CD4-positive, alpha-beta T cell treated with Interleukin-17A for 4 hours (primary cell): ENCODE measurements around the gene NFXL1.
"Not testable (repeated sequence)": the region's sequence is repeated elsewhere in the genome, so short reads cannot be mapped to it uniquely, and the experiment has no call there.

Experiments used
- DNase-seq: peaks from one replicate; pipeline ENCODE4 v3.0.0-alpha.2; 2020; ENCODE audit warnings: mixed read lengths

Gene NFXL1

GRCh38 chr4:47914220-47914925, at the start of gene NFXL1:
NFXL1 (minus strand) TSS chr4:47914583; CDS start chr4:47914203, 380 bp downstream.
- peak; percentile 97 for DNase-seq

GRCh38 chr4:47954677-47955076, 40.3 kb upstream of the NFXL1 start:
- DNase-seq: no peak

- DNase-seq: no peak
Observed at GRCh38 chr4:47954245-47954644, 39.9 kb upstream of the NFXL1 start.

- DNase-seq: no peak
Observed at GRCh38 chr4:47945930-47946726, 31.7 kb upstream of the NFXL1 start.

GRCh38 chr4:47942081-47942819, 27.9 kb upstream of the NFXL1 start:
- DNase-seq: no peak

GRCh38 chr4:47939456-47939855, 25.1 kb upstream of the NFXL1 start:
- no peak for DNase-seq

GRCh38 chr4:47936336-47936735, 22.0 kb upstream of the NFXL1 start:
- no peak for DNase-seq

- no peak for DNase-seq
Observed at GRCh38 chr4:47933840-47934239, 19.5 kb upstream of the NFXL1 start.

GRCh38 chr4:47930971-47931804, 16.8 kb upstream of the NFXL1 start:
- DNase-seq: no peak

GRCh38 chr4:47929682-47930201, 15.4 kb upstream of the NFXL1 start:
- DNase-seq: no peak

- DNase-seq: peak; percentile 59
Observed at GRCh38 chr4:47926667-47927258, 12.4 kb upstream of the NFXL1 start.

GRCh38 chr4:47923261-47923608, 8.9 kb upstream of the NFXL1 start:
- DNase-seq: not testable (repeated sequence)

GRCh38 chr4:47922436-47923260, 8.3 kb upstream of the NFXL1 start:
- DNase-seq: not testable (repeated sequence)

- not testable (repeated sequence) for DNase-seq
Observed at GRCh38 chr4:47917163-47917562, 2.8 kb upstream of the NFXL1 start.

GRCh38 chr4:47915378-47915777, 995 bp upstream of the NFXL1 start:
- DNase-seq: no peak

GRCh38 chr4:47914926-47915237, 499 bp upstream of the NFXL1 start:
- no peak for DNase-seq

GRCh38 chr4:47913861-47914219, 543 bp downstream of the NFXL1 start:
- DNase-seq: peak; percentile 46

GRCh38 chr4:47913330-47913729, 1.1 kb downstream of the NFXL1 start:
- no peak for DNase-seq

- no peak for DNase-seq
Observed at GRCh38 chr4:47907089-47907646, 7.2 kb downstream of the NFXL1 start.

- DNase-seq: no peak
Observed at GRCh38 chr4:47899639-47900038, 14.7 kb downstream of the NFXL1 start.

GRCh38 chr4:47891928-47892327, 22.5 kb downstream of the NFXL1 start:
- DNase-seq: no peak
